Small intestine (tissue), 7 donors: ENCODE measurements around the gene AKT1S1. TPM values are rescaled to one million over a fixed set of nuclear protein-coding genes. Genes with fewer than 3 reads are reported as not detected.

Source experiments
- DNase-seq, 2 donors: peaks; one replicate each; pipeline versions ENCODE4 v3.0.0 to v3.0.0-alpha.2; 2013
- FAIRE-seq: peaks from 2 replicates; lab custom pipeline; 2012; peaks lifted over from hg19 to GRCh38; lab: Jason Lieb, UNC
- H3K27ac ChIP-seq, 3 donors: one replicate each; pipeline ENCODE4 v1.5.1; 2013; ENCODE audit warnings: low read length in 2 of 3, mild to moderate bottlenecking in 2 of 3, control low read depth in 1 of 3, inconsistent platforms in 1 of 3, low read depth in 1 of 3, moderate library complexity in 1 of 3
- H3K27me3 ChIP-seq, 3 donors: one replicate each; pipeline ENCODE4 v1.6.1; 2013; ENCODE audit warnings: low read length in 3 of 3, inconsistent platforms in 1 of 3; ENCODE audit not compliant: control insufficient read depth in 3 of 3, insufficient read depth in 3 of 3
- H3K36me3 ChIP-seq, 3 donors: one replicate each; pipeline ENCODE4 v1.6.1; 2013; ENCODE audit warnings: low read length in 3 of 3, inconsistent platforms in 1 of 3, low read depth in 1 of 3, mild to moderate bottlenecking in 1 of 3, moderate library complexity in 1 of 3; ENCODE audit not compliant: control insufficient read depth in 3 of 3, insufficient read depth in 2 of 3
- H3K4me1 ChIP-seq, 3 donors: one replicate each; pipeline ENCODE4 v1.6.1; 2013; ENCODE audit warnings: low read length in 2 of 3, inconsistent platforms in 1 of 3, low read depth in 1 of 3, mild to moderate bottlenecking in 1 of 3, moderate library complexity in 1 of 3; ENCODE audit not compliant: control insufficient read depth in 3 of 3, insufficient read depth in 2 of 3
- H3K4me3 ChIP-seq, 3 donors: one replicate each; pipeline ENCODE4 v1.5.1; 2013; ENCODE audit warnings: low read length in 3 of 3, control low read depth in 1 of 3, inconsistent platforms in 1 of 3, low read depth in 1 of 3, mild to moderate bottlenecking in 1 of 3, moderate library complexity in 1 of 3
- H3K9me3 ChIP-seq, 2 donors: one replicate each; pipeline ENCODE4 v1.6.1; 2013; ENCODE audit warnings: low read depth in 1 of 2, low read length in 1 of 2; ENCODE audit not compliant: control insufficient read depth in 2 of 2, insufficient read depth in 1 of 2
- WGBS, 3 donors: extraction: QIAGEN DNeasy Blood & Tissue Kit; methylation state at CpG; one replicate each; pipeline ENCODE4 v1.1.7; 2013; 5-methylcytosine and 5-hydroxymethylcytosine counted together
- polyA plus RNA-seq, 4 donors: library from polyadenylated mRNA; stranded (reverse) in 3 of 4; unstranded in 1 of 4; fragments of 200-250 nt in 3 of 4; fragments of 120-200 nt in 1 of 4; gene quantifications; one replicate each; pipeline versions ENCODE4 v1.2.1 to v1.2.3, GENCODE V29; 2013
- donor health status: healthy with polysubstance abuse.
- donor health status: control.
- donor health status: control.
- donor health status: Bipolar disorder and iron deficiency.
- donor health status: healthy.

Gene AKT1S1
- polyA plus RNA-seq, 4 donors = 30.6 to 54.9 (median 37.5) TPM

DNA sequence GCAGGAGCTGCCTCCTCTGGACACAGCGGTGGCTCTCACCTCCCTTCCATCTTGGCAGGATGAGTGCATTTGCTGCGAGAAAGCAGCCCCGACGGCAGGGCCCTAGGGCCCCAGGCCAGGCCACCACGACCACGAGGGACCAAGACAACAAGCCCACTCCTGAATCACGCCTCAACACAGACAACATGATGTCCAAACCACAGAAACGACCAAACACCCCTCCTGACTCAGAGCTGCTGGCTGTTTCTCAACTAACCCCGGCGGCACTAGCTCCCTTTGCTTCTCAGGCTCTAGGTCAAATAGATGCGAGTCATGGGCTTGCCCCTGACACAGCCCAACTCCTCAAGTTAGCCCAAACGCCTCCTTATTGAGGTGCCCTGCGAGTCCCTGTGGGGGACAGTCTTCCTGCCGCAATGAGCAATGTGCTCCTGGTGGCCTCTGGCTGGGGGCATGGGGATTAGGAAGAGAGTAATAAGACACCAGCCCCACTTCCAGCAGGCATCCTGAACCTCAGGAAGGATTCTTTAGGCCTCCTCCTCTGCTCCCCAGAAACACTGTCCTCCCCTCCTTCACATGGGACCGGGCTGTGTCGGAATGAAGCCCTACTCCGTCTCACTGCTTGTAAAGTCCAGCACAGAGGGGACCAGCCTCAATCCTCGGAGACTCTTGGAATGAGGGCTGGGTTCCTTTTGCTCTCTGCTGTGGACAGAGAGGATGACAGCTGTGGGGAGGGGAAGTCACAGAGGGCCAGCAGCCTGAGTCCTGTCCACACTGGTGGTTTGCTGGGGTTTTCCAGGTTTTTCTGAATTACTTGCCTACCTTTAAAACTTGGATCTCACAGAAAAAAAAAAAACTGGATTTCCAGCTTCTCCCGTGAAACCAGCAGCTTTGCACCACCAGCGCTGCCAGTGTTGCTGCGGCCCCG is 45.0 kb upstream of the AKT1S1 start:
- Histone ChIP-seq H3K4me1 (peaks cover 0 to 1% (median 0%) of the 10 kb centered on the region in 3 donors), H3K36me3 (peaks cover 1 to 85% (median 5%) of the 10 kb centered on the region in 3 donors), H3K27me3 (no peaks in the 10 kb centered on the region), H3K27ac (no peak overlapping the region), H3K9me3 (no peaks in the 10 kb centered on the region), H3K4me3 (no peak overlapping the region)
- no peak for FAIRE-seq
- DNase-seq = no peak
- WGBS, 3 donors = 87 to 89% (median 87%) methylated on average over 22 of the region's 22 CpGs

DNA sequence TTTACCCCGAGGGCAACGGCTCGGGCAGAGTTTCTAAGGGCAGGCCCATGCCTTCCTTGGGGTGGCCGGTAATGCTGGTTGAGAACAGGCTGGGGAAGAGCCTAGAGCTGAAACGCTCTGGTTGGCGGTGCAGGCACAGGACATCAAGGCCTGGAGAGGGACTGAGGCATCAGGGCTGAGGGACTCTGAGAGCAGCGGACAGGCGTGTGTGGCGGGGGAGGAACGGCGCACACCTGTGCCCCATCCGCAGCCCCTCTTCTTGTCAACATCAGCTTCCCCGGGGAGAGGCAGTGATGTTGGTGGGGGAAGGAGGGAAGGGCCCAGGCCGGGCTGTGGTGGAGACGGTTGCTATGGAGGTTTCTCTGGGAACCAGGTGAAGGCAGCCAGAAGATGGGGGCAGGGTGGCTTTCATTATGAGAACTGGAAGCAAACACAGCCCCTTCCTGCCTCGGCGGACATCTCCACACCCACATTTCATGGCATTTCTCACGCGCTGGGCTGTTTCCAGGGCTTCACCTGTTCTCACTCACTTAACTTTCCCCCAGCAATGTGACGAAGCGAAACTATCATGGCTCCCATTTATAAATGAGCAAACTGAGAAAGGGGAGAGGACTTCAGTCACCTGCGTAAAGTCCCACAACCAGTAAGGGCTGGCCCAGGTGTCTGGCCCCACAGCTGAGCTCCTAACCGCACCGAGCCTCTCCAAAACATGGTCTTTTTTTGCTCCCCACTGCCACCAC is 43.6 kb upstream of the AKT1S1 start:
- WGBS, 3 donors = 91 to 95% (median 91%) methylated on average over 24 of the region's 24 CpGs
- Histone ChIP-seq H3K27me3 (no peaks in the 10 kb centered on the region), H3K4me3 (no peak overlapping the region), H3K36me3 (peaks cover 1 to 86% (median 5%) of the 10 kb centered on the region in 3 donors), H3K4me1 (no peaks in the 10 kb centered on the region), H3K9me3 (peaks cover 0 to under 1% of the 10 kb centered on the region in 2 donors), H3K27ac (no peak overlapping the region)
- no peak for DNase-seq
- no peak for FAIRE-seq

DNA sequence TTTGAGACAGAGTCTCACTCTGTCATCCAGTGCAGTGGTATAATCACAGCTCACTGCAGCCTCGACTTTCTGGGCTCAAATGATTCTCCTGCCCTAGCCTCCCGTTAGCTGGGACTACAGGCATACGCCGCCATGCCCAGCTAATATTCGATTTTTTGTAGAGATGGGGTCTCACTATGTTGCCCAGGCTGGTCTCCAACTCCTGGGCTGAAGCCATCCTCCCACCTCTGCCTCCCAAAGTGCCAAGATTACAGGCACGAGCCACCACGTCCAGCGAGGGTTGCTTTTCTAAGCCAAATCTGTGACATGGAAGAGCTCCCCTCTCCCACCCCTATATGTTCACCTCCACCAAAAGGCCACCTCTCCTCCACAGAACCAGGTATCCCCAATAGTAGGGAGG is 40.9 kb upstream of the AKT1S1 start:
- WGBS, 3 donors = 88 to 93% (median 93%) methylated on average over 8 of the region's 8 CpGs
- H3K9me3 ChIP-seq = peaks cover 0 to 9% of the 10 kb centered on the region in 2 donors
- no peaks in the 10 kb centered on the region for H3K27me3 ChIP-seq
- peaks cover 0 to 87% (median 0%) of the 10 kb centered on the region in 3 donors for H3K36me3 ChIP-seq
- H3K27ac ChIP-seq = no peak overlapping the region
- H3K4me3 ChIP-seq = no peak overlapping the region
- DNase-seq = no peak
- FAIRE-seq = no peak
- H3K4me1 ChIP-seq = no peaks in the 10 kb centered on the region

DNA sequence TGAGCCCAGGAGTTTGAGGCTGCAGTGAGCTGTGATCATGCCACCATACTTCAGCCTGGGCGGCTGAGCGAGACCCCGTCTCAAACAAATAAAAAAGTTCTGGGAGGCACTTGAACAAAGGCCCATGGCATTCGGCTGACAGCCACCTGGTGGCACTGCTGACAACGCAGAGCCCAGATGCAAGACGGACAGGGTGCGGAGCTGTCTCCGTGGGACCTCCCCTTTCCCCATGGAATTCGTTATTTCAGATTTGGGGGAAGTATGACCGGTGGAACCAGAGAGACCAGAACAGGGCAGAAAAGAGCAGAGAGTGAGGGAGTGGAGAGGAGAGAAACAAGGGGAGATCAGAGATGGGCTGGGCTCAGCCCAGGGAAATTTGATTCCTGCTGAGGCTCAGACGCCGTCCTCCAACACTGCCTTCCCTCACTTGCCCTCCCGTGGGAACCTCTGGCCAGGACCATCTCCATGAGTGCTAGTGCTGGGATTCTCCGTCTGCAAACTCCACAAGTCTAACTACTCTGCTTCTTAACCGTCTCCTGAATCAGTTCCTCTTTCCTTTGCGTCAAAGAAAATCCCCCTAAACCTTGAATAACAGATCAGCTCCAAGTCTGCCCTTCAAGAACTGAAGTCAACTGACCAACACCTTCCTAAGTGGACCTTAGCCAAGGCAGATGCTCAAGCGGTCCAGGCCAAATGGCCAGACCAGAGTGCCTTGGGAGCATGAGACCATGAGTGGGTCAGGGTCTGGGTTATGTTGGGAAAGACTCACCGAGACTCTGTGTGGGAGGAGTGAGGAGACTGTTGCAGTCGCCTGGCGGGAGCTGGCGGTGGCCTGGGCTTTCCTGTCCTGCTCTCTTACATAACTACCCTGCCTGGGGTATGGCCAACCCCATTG is 39.9 kb upstream of the AKT1S1 start:
- no peak for FAIRE-seq
- Histone ChIP-seq H3K27me3 (no peaks in the 10 kb centered on the region), H3K36me3 (peaks cover 0 to 85% (median 4%) of the 10 kb centered on the region in 3 donors), H3K27ac (no peak overlapping the region), H3K4me3 (no peak overlapping the region), H3K9me3 (peaks cover 0 to 9% of the 10 kb centered on the region in 2 donors), H3K4me1 (no peaks in the 10 kb centered on the region)
- 86 to 88% (median 88%) methylated on average over 21 of the region's 21 CpGs for WGBS, 3 donors
- no peak for DNase-seq

DNA sequence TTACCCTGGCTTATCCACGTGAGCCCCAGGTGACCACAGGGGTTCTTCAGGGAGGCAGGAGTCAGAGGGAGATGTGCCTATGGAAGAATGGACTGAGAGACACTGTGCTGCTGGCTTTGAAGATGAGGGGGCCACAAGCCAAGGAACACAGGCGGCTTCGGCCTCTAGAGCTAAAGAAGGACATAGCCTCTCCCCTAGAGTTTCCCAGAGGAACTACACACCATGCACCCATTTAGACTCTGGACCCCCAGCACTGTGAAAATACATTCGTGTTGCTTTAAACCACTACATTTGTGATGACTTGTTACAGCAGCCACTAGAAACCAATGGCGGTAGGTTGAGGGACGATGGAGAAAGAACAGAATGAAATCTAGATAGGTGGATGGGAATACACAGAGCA is 38.1 kb upstream of the AKT1S1 start:
- FAIRE-seq = no peak
- no peak overlapping the region for H3K4me3 ChIP-seq

DNA sequence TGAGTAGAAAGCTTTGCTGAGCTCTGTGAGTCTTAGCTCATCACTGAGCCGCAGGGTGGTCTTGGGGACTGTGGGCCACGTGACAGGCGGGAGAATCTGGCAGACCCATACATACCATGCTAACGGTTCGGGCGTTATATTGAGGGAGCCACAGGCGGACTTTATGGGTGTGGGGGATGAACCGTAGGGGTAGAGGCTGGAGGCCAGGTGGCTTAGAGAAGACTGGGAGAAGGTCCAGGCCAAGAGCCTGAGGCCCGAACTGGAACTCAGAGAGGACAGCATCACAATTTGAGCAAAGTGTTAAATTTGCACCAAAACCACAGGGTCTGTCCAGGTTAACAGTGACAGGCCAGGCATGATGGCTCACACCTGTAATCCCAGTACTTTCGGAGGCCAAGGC is 36.6 kb upstream of the AKT1S1 start:
- Histone ChIP-seq H3K27me3 (no peaks in the 10 kb centered on the region), H3K27ac (no peak overlapping the region), H3K4me3 (no peak overlapping the region), H3K4me1 (no peaks in the 10 kb centered on the region), H3K36me3 (peaks cover under 1 to 85% (median 6%) of the 10 kb centered on the region in 3 donors), H3K9me3 (peaks cover 0 to 9% of the 10 kb centered on the region in 2 donors)
- DNase-seq (no peak), FAIRE-seq (no peak)
- 90 to 93% (median 91%) methylated on average over 10 of the region's 10 CpGs for WGBS, 3 donors

More for the DNA sequence above, 38.1 kb upstream of the AKT1S1 start:
- Histone ChIP-seq H3K27ac (no peak overlapping the region), H3K27me3 (no peaks in the 10 kb centered on the region), H3K36me3 (peaks cover 0 to 79% (median 4%) of the 10 kb centered on the region in 3 donors), H3K4me1 (no peaks in the 10 kb centered on the region), H3K9me3 (peaks cover 0 to 9% of the 10 kb centered on the region in 2 donors)
- no peak for DNase-seq
- 97 to 98% (median 97%) methylated on average over 6 of the region's 6 CpGs for WGBS, 3 donors

DNA sequence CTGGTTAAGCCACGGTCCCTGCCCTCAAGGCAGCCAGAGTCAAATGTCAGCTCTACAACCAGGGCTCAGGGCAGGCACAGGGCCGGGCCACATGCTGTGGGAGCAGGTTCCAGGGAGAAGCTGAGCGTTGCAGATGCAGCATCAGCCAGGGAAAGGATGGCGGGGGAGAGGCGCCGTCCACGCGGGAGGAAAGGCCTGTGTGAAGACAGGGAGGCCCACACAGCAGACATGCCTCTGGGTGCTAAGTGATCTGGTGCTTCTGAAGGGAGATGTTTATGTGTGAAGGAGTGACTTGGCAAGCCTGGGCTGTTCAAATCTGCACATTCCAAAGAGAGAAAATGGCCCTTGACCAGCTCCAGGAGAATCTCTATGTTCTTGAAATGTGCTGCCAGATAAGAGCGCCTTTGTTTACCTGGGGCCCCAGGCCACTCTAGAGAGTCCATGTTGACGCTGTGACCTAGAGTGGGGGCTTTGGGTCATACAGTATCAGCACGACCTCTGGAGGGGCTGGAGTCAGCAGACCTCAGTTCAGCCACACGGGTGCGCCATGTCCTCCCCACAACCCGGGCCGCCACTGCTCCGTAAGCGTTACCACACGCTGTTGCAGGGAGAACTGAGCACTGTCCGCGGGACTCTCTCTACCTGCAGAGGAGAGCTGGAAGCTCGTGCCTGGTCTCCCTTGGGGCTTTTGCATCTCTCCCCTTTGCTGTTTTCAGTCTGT is 36.0 kb upstream of the AKT1S1 start:
- H3K27me3 ChIP-seq = no peaks in the 10 kb centered on the region
- H3K9me3 ChIP-seq = peaks cover 0 to 9% of the 10 kb centered on the region in 2 donors
- no peak overlapping the region for H3K27ac ChIP-seq
- peak in 1 of 2 donors; percentile 26 for DNase-seq
- 82 to 93% (median 90%) methylated on average over 20 to 21 of the region's 21 CpGs for WGBS, 3 donors
- peaks cover 6 to 86% (median 8%) of the 10 kb centered on the region in 3 donors for H3K36me3 ChIP-seq
- no peaks in the 10 kb centered on the region for H3K4me1 ChIP-seq
- no peak for FAIRE-seq
- H3K4me3 ChIP-seq = no peak overlapping the region
